ENCODE measurements around the gene DCST2. TPM values are rescaled to one million over a fixed set of nuclear protein-coding genes. Genes with fewer than 3 reads are reported as not detected.
A peak's percentile ranks its signal among the peaks of the same experiment; 100 is the strongest.

The DCST2 gene
- total and polyA plus RNA-seq, 2 donors from 2014 or later, result 0.43 to 1.4 TPM

DNA sequence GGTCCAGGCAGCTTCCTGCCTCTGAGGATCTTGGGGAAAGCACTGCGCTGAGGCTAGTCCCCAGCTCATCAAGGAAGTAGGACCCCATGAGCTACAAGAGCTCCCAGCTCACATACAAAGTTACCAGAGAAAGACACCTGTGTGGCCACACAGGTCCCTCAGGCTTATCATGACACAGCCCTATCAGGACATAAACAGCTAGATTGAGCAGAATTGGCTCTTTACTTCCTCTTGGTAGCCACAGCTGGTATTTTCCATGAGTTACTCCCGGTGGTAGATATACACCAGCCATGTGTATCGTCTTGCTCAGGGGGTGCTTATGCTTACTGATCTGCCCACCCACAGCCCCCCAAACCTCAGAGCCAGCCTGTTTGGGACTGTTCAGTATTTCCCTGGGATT, 39.0 kb downstream of the DCST2 start:
- H3K9me3 ChIP-seq (ENCODE audit: control insufficient read depth in 2 of 3, insufficient read depth in 1 of 3, low read length in 3 of 3), result no peaks in the 10 kb centered on the region
- H3K27me3 ChIP-seq (ENCODE audit: control insufficient read depth, insufficient read depth, low read length), result no peaks in the 10 kb centered on the region
- H3K4me3 ChIP-seq (ENCODE audit: low read length in 3 of 3), result no peak overlapping the region
- H3K27ac ChIP-seq (ENCODE audit: low read depth in 2 of 2, low read length in 2 of 2), result no peak overlapping the region
- TF ChIP-seq, protein P1, sequence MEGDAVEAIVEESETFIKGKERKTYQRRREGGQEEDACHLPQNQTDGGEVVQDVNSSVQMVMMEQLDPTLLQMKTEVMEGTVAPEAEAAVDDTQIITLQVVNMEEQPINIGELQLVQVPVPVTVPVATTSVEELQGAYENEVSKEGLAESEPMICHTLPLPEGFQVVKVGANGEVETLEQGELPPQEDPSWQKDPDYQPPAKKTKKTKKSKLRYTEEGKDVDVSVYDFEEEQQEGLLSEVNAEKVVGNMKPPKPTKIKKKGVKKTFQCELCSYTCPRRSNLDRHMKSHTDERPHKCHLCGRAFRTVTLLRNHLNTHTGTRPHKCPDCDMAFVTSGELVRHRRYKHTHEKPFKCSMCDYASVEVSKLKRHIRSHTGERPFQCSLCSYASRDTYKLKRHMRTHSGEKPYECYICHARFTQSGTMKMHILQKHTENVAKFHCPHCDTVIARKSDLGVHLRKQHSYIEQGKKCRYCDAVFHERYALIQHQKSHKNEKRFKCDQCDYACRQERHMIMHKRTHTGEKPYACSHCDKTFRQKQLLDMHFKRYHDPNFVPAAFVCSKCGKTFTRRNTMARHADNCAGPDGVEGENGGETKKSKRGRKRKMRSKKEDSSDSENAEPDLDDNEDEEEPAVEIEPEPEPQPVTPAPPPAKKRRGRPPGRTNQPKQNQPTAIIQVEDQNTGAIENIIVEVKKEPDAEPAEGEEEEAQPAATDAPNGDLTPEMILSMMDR (IDR thresholded peaks at IDR 0.05; ENCODE audit: borderline replicate concordance, extremely low read depth, insufficient read depth), result no peak
- peaks cover 0 to 2% (median 0%) of the 10 kb centered on the region in 3 donors for H3K36me3 ChIP-seq (ENCODE audit: control insufficient read depth in 2 of 3, insufficient read depth in 3 of 3, low read length in 3 of 3)
- DNase-seq, result peak in 1 of 5 donors; percentile 22
- peaks cover 0 to 4% (median 1%) of the 10 kb centered on the region in 3 donors for H3K4me1 ChIP-seq (ENCODE audit: control insufficient read depth in 2 of 3, insufficient read depth in 2 of 3, low read depth in 1 of 3, low read length in 3 of 3)
- H3K9ac ChIP-seq (ENCODE audit: low read length in 3 of 3), result no peak overlapping the region
- FAIRE-seq, result no peak
- intact Hi-C loops (cut with DNase I), result no loop called here

DNA sequence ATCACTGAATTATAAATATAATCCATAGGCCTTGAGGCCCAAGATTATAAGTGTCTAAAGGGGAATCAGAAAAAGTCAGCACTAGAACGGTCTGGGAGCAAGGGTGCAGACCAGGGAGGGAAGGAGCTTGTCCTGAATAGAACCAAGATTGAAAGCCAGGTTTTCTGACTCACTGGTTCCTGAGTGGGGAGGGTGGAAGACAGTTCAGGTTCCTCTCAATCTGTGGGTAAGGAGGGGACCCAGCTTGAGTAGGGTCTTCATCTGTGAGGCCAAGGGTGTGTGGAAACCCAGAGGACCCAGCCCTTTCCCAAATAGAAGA, 39.4 kb downstream of the DCST2 start:
- Histone ChIP-seq H3K36me3 (ENCODE audit: control insufficient read depth in 2 of 3, insufficient read depth in 3 of 3, low read length in 3 of 3) (peaks cover 0 to 2% (median 0%) of the 10 kb centered on the region in 3 donors), H3K4me3 (ENCODE audit: low read length in 3 of 3) (no peak overlapping the region), H3K4me1 (ENCODE audit: control insufficient read depth in 2 of 3, insufficient read depth in 2 of 3, low read depth in 1 of 3, low read length in 3 of 3) (peaks cover 0 to 3% (median 0%) of the 10 kb centered on the region in 3 donors), H3K9me3 (ENCODE audit: control insufficient read depth in 2 of 3, insufficient read depth in 1 of 3, low read length in 3 of 3) (no peaks in the 10 kb centered on the region), H3K27me3 (ENCODE audit: control insufficient read depth, insufficient read depth, low read length) (no peaks in the 10 kb centered on the region), H3K9ac (ENCODE audit: low read length in 3 of 3) (no peak overlapping the region), H3K27ac (ENCODE audit: low read depth in 2 of 2, low read length in 2 of 2) (no peak overlapping the region)
- FAIRE-seq, result no peak
- intact Hi-C loops (cut with DNase I), result no loop called here
- DNase-seq, result no peak
- TF ChIP-seq, protein P1 (IDR thresholded peaks at IDR 0.05; ENCODE audit: borderline replicate concordance, extremely low read depth, insufficient read depth), result no peak

DNA sequence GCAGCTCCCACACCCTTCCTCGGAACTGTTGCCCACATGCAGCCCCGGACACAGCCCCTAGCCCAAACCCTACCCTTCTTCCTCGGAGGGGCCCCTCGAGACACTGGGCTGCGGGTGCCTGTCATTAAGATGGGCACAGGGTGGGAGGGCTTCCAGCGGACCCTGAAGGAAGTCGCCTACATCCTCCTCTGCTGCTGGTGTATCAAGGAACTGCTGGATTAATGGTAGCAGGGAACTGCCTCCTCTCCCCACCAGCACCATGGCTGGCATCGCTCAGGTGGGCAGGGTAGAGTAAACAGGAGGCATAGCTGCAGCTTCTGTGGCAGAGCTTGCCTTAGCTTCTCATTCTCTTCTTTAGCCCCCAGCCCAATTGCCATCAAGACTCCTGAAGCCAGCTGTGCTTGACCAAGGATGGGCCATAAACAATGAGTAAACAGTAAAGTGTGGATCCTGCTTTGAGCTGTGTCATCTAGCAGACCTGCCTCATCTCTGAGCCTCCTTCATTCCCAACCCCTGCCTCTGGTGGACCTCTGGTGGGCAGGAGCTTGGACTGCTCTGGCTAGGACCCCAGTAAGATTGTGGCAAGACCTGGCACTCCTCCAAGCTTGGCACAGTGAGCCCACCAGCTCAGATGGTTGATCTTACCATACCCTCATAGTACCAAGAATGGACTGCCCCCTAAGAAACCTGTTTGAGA, 39.9 kb downstream of the DCST2 start, which contains the start of gene LENEP:
LENEP (plus strand) TSS at position 15 of the 697 bp plus-strand sequence; CDS start at position 37, 22 bp downstream.
- Histone ChIP-seq H3K27ac (ENCODE audit: low read depth in 2 of 2, low read length in 2 of 2) (no peak within 1 kb of the TSS), H3K9ac (ENCODE audit: low read length in 3 of 3) (no peak within 1 kb of the TSS), H3K9me3 (ENCODE audit: control insufficient read depth in 2 of 3, insufficient read depth in 1 of 3, low read length in 3 of 3) (no peaks in the 10 kb centered on the region), H3K4me3 (ENCODE audit: low read length in 3 of 3) (no peak within 1 kb of the TSS), H3K4me1 (ENCODE audit: control insufficient read depth in 2 of 3, insufficient read depth in 2 of 3, low read depth in 1 of 3, low read length in 3 of 3) (no peaks in the 10 kb centered on the region), H3K27me3 (ENCODE audit: control insufficient read depth, insufficient read depth, low read length) (no peaks in the 10 kb centered on the region), H3K36me3 (ENCODE audit: control insufficient read depth in 2 of 3, insufficient read depth in 3 of 3, low read length in 3 of 3) (peaks cover 0 to 2% (median 0%) of the 10 kb centered on the region in 3 donors)
- intact Hi-C loops (cut with DNase I), result no loop called here
- TF ChIP-seq, protein P1 (IDR thresholded peaks at IDR 0.05; ENCODE audit: borderline replicate concordance, extremely low read depth, insufficient read depth), result no peak
- DNase-seq (peak in 1 of 5 donors; percentile 54), FAIRE-seq (no peak)
